Thymus (tissue), 11 donors: ENCODE measurements around the gene ARMC2. TPM values are rescaled to one million over a fixed set of nuclear protein-coding genes. Genes with fewer than 3 reads are reported as not detected.
"Not testable (repeated sequence)": the region's sequence is repeated elsewhere in the genome, so short reads cannot be mapped to it uniquely, and the experiment has no call there.

Experiments used
- DNase-seq, 9 donors: peaks; one replicate each; pipeline ENCODE4 v3.0.0-alpha.2; 2013; ENCODE audit warnings: low spot score in 9 of 9, low read depth in 6 of 9, missing footprints in 1 of 9
- H3K27ac ChIP-seq, 2 donors: one replicate each; pipeline ENCODE4 v1.5.1; 2013; ENCODE audit warnings: control low read depth in 1 of 2, low read depth in 1 of 2, low read length in 1 of 2, mild to moderate bottlenecking in 1 of 2, moderate library complexity in 1 of 2
- H3K27me3 ChIP-seq, 2 donors: one replicate each; pipeline ENCODE4 v1.5.1; 2013; ENCODE audit warnings: low read length in 1 of 2; ENCODE audit not compliant: control insufficient read depth in 2 of 2, insufficient read depth in 1 of 2
- H3K36me3 ChIP-seq, 2 donors: one replicate each; pipeline ENCODE4 v1.5.1; 2013; ENCODE audit warnings: low read length in 1 of 2, mild to moderate bottlenecking in 1 of 2, moderate library complexity in 1 of 2; ENCODE audit not compliant: control insufficient read depth in 2 of 2, insufficient read depth in 2 of 2
- H3K4me1 ChIP-seq, 2 donors: one replicate each; pipeline ENCODE4 v1.5.1; 2013; ENCODE audit warnings: low read length in 2 of 2; ENCODE audit not compliant: control insufficient read depth in 2 of 2, insufficient read depth in 2 of 2
- H3K4me3 ChIP-seq, 2 donors: one replicate each; pipeline ENCODE4 v1.5.1; 2013; ENCODE audit warnings: low read length in 2 of 2, control low read depth in 1 of 2, mild to moderate bottlenecking in 1 of 2
- H3K9me3 ChIP-seq, 2 donors: one replicate each; pipeline ENCODE4 v1.5.1; 2013; ENCODE audit warnings: low read length in 1 of 2, mild to moderate bottlenecking in 1 of 2; ENCODE audit not compliant: control insufficient read depth in 2 of 2, insufficient read depth in 1 of 2
- WGBS: extraction: QIAGEN DNeasy Blood & Tissue Kit; methylation state at CpG from one replicate; pipeline ENCODE4 v1.1.7; 2013; 5-methylcytosine and 5-hydroxymethylcytosine counted together
- polyA plus RNA-seq: library from polyadenylated mRNA; stranded (reverse); fragments of 200-250 nt; gene quantifications from one replicate; pipeline ENCODE4 v1.2.3, GENCODE V29; 2013
- total RNA-seq: library from RNA; stranded (reverse); fragments of 120-200 nt; gene quantifications from one replicate; pipeline ENCODE4 v1.2.4, GENCODE V29; 2013
- donor health status: healthy.

Gene ARMC2
- total and polyA plus RNA-seq, 2 donors = 1.8 to 1.9 TPM

GRCh38 chr6:108805611-108806167, 42.5 kb upstream of the ARMC2 start:
- Histone ChIP-seq H3K27me3 (no peaks in the 10 kb centered on the region), H3K36me3 (no peaks in the 10 kb centered on the region), H3K9me3 (no peaks in the 10 kb centered on the region), H3K4me1 (peaks cover 0 to under 1% of the 10 kb centered on the region in 2 donors), H3K4me3 (no peak overlapping the region), H3K27ac (no peak overlapping the region)
- no peak for DNase-seq
- WGBS = 59% methylated on average over 5 of the region's 5 CpGs

GRCh38 chr6:108806171-108806570, 42.1 kb upstream of the ARMC2 start:
- WGBS = 76% methylated on average over 3 of the region's 3 CpGs
- H3K4me3 ChIP-seq = no peak overlapping the region
- no peak overlapping the region for H3K27ac ChIP-seq

GRCh38 chr6:108806665-108807064, 41.6 kb upstream of the ARMC2 start:
- DNase-seq = no peak
- WGBS = 97% methylated on average over 4 of the region's 4 CpGs
- no peak overlapping the region for H3K27ac ChIP-seq
- no peaks in the 10 kb centered on the region for H3K4me1 ChIP-seq
- H3K4me3 ChIP-seq = no peak overlapping the region
- no peaks in the 10 kb centered on the region for H3K36me3 ChIP-seq
- no peaks in the 10 kb centered on the region for H3K9me3 ChIP-seq
- H3K27me3 ChIP-seq = no peaks in the 10 kb centered on the region

More at GRCh38 chr6:108806171-108806570, 42.1 kb upstream of the ARMC2 start:
- Histone ChIP-seq H3K9me3 (no peaks in the 10 kb centered on the region), H3K27me3 (no peaks in the 10 kb centered on the region), H3K4me1 (no peaks in the 10 kb centered on the region), H3K36me3 (no peaks in the 10 kb centered on the region)
- no peak for DNase-seq

- Histone ChIP-seq H3K9me3 (no peaks in the 10 kb centered on the region), H3K36me3 (no peaks in the 10 kb centered on the region), H3K4me3 (no peak overlapping the region), H3K27me3 (no peaks in the 10 kb centered on the region), H3K27ac (no peak overlapping the region), H3K4me1 (no peaks in the 10 kb centered on the region)
- DNase-seq = no peak
- 94% methylated on average over 3 of the region's 3 CpGs for WGBS
These were observed 40.3 kb upstream of the ARMC2 start for GRCh38 chr6:108807928-108808327.

GRCh38 chr6:108809211-108809610, 39.0 kb upstream of the ARMC2 start:
- Histone ChIP-seq H3K27ac (no peak overlapping the region), H3K9me3 (no peaks in the 10 kb centered on the region), H3K36me3 (no peaks in the 10 kb centered on the region), H3K27me3 (no peaks in the 10 kb centered on the region), H3K4me1 (no peaks in the 10 kb centered on the region), H3K4me3 (no peak overlapping the region)
- 93% methylated on average over 2 of the region's 2 CpGs for WGBS
- DNase-seq = no peak

GRCh38 chr6:108810057-108810643, 38.1 kb upstream of the ARMC2 start:
- DNase-seq = no peak
- WGBS = 96% methylated on average over 1 of the region's 1 CpG
- Histone ChIP-seq H3K9me3 (no peaks in the 10 kb centered on the region), H3K4me3 (no peak overlapping the region), H3K4me1 (no peaks in the 10 kb centered on the region), H3K27ac (no peak overlapping the region), H3K27me3 (no peaks in the 10 kb centered on the region), H3K36me3 (no peaks in the 10 kb centered on the region)

- Histone ChIP-seq H3K36me3 (no peaks in the 10 kb centered on the region), H3K9me3 (no peaks in the 10 kb centered on the region), H3K4me1 (no peaks in the 10 kb centered on the region), H3K4me3 (no peak overlapping the region), H3K27ac (no peak overlapping the region), H3K27me3 (no peaks in the 10 kb centered on the region)
- no peak for DNase-seq
- 85% methylated on average over 7 of the region's 7 CpGs for WGBS
These were observed 36.7 kb upstream of the ARMC2 start for GRCh38 chr6:108811490-108811889.

- 65% methylated on average over 3 of the region's 3 CpGs for WGBS
- H3K9me3 ChIP-seq = peaks cover 0 to 11% of the 10 kb centered on the region in 2 donors
These were observed 35.0 kb upstream of the ARMC2 start for GRCh38 chr6:108813218-108813617.

GRCh38 chr6:108817276-108817675, 30.9 kb upstream of the ARMC2 start:
- H3K9me3 ChIP-seq = peaks cover 0 to 12% of the 10 kb centered on the region in 2 donors
- H3K27me3 ChIP-seq, H3K36me3 ChIP-seq, H3K27ac ChIP-seq, DNase-seq, H3K4me3 ChIP-seq, H3K4me1 ChIP-seq: not testable (repeated sequence)
- WGBS = 75% methylated on average over 7 of the region's 7 CpGs

More at GRCh38 chr6:108813218-108813617, 35.0 kb upstream of the ARMC2 start:
- H3K27me3 ChIP-seq, H3K4me1 ChIP-seq, DNase-seq, H3K36me3 ChIP-seq, H3K27ac ChIP-seq, H3K4me3 ChIP-seq: not testable (repeated sequence)
